Karpas-422 (cell line): ENCODE results near the gene POU6F2. TPM values are rescaled to one million over a fixed set of nuclear protein-coding genes. Genes with fewer than 3 reads are reported as not detected.

ENCODE experiments used
- DNase-seq: peaks from one replicate; pipeline ENCODE4 v3.0.0-alpha.2; 2015
- H2AFZ ChIP-seq: fragments of 200-600 bp; sonication (generic); 2 replicates; pipeline ENCODE4 v1.6.1; 2014; ENCODE audit warnings: antibody characterized with exemption, low read length, mixed read lengths
- H3K27ac ChIP-seq: fragments of 200-600 bp; sonication (generic); 2 replicates; pipeline ENCODE4 v1.5.1; 2014; ENCODE audit warnings: mild to moderate bottlenecking, low read length, moderate library complexity
- H3K27me3 ChIP-seq: fragments of 200-600 bp; sonication (generic); 2 replicates; pipeline ENCODE4 v1.6.1; 2014; ENCODE audit warnings: low read length, mixed read lengths
- H3K36me3 ChIP-seq: fragments of 200-600 bp; sonication (generic); 2 replicates; pipeline ENCODE4 v1.6.1; 2014; ENCODE audit warnings: low read length, mixed read lengths; ENCODE audit not compliant: insufficient read depth
- H3K4me1 ChIP-seq: fragments of 200-600 bp; sonication (generic); 2 replicates; pipeline ENCODE4 v1.6.1; 2014; ENCODE audit warnings: mild to moderate bottlenecking, low read length, mixed read lengths
- H3K4me2 ChIP-seq: fragments of 200-600 bp; sonication (generic); 2 replicates; pipeline ENCODE4 v1.6.1; 2014; ENCODE audit warnings: low read length, low read depth, mild to moderate bottlenecking; ENCODE audit not compliant: poor library complexity, severe bottlenecking
- H3K4me3 ChIP-seq: fragments of 200-600 bp; sonication (generic); 2 replicates; pipeline ENCODE4 v1.5.1; 2014; ENCODE audit warnings: mild to moderate bottlenecking, antibody characterized with exemption, low read length, mixed read lengths
- H3K79me2 ChIP-seq: fragments of 200-600 bp; sonication (generic); 2 replicates; pipeline ENCODE4 v1.6.1; 2014; ENCODE audit warnings: mild to moderate bottlenecking, low read length, mixed read lengths
- H3K9ac ChIP-seq: fragments of 200-600 bp; sonication (generic); 2 replicates; pipeline ENCODE4 v1.6.0; 2014; ENCODE audit warnings: low read length
- H3K9me2 ChIP-seq: fragments of 200-600 bp; sonication (generic), shearing (Covaris generic); replicated peaks from 2 replicates; pipeline ENCODE4 v1.6.0; 2014; ENCODE audit warnings: mild to moderate bottlenecking, low read length, moderate library complexity; ENCODE audit not compliant: insufficient read depth
- H3K9me3 ChIP-seq: fragments of 300-700, 200-600 bp; sonication (generic); 2 replicates; pipeline ENCODE4 v1.6.1; 2014; ENCODE audit warnings: low read length, mixed read lengths
- H4K20me1 ChIP-seq: fragments of 200-600 bp; sonication (generic); 2 replicates; pipeline ENCODE4 v1.6.1; 2014; ENCODE audit warnings: mild to moderate bottlenecking, antibody characterized with exemption, low read length, low read depth; ENCODE audit not compliant: insufficient read depth
- total RNA-seq: library from RNA; depleted of rRNA; stranded (reverse); fragments of >200 nt; shearing (Covaris generic); gene quantifications from 2 replicates; pipeline ENCODE4 v1.2.3, GENCODE V29; 2014; ENCODE audit warnings: low replicate concordance

POU6F2 gene
- total RNA-seq, 1 experiment from 2014 or later = not detected

DNA sequence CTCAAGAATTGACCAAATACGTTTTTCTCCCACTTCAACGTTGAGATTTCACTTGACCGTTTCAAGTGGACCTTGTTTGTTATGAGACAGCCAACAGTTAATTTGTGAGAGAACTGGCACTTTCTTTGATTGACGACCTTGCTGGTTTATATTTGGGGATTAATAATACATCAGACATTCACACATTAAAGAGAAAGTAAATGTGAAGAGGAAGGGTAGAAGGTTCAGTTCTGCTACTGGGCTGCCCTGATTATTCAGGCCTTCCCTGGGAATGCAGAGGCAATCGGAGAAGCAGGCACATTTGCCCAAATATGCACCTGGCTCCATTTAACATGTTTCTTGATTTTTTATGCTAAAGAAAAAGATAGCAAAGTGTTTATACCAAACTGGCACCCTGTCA lies 114.1 kb downstream of the POU6F2 start:
- Histone ChIP-seq H3K4me2 (no peak overlapping the region), H3K27ac (no peak overlapping the region), H2AFZ (no peak overlapping the region), H3K9me2 (no peaks in the 10 kb centered on the region), H3K79me2 (no peaks in the 10 kb centered on the region), H3K4me1 (no peaks in the 10 kb centered on the region), H3K9ac (no peak overlapping the region), H3K27me3 (no peaks in the 10 kb centered on the region), H3K9me3 (no peaks in the 10 kb centered on the region), H4K20me1 (no peaks in the 10 kb centered on the region), H3K4me3 (no peak overlapping the region), H3K36me3 (no peaks in the 10 kb centered on the region)
- no peak for DNase-seq

GRCh38 chr7:39094731-39095130 lies 117.0 kb downstream of the POU6F2 start:
- H3K9me2 ChIP-seq = no peaks in the 10 kb centered on the region
- H2AFZ ChIP-seq = no peak overlapping the region
- no peaks in the 10 kb centered on the region for H4K20me1 ChIP-seq
- no peak overlapping the region for H3K9ac ChIP-seq
- no peaks in the 10 kb centered on the region for H3K9me3 ChIP-seq
- H3K4me2 ChIP-seq = no peak overlapping the region
- no peaks in the 10 kb centered on the region for H3K79me2 ChIP-seq
- no peaks in the 10 kb centered on the region for H3K27me3 ChIP-seq
- no peaks in the 10 kb centered on the region for H3K36me3 ChIP-seq
- no peaks in the 10 kb centered on the region for H3K4me1 ChIP-seq
- DNase-seq = no peak
- no peak overlapping the region for H3K27ac ChIP-seq
- H3K4me3 ChIP-seq = no peak overlapping the region

DNA sequence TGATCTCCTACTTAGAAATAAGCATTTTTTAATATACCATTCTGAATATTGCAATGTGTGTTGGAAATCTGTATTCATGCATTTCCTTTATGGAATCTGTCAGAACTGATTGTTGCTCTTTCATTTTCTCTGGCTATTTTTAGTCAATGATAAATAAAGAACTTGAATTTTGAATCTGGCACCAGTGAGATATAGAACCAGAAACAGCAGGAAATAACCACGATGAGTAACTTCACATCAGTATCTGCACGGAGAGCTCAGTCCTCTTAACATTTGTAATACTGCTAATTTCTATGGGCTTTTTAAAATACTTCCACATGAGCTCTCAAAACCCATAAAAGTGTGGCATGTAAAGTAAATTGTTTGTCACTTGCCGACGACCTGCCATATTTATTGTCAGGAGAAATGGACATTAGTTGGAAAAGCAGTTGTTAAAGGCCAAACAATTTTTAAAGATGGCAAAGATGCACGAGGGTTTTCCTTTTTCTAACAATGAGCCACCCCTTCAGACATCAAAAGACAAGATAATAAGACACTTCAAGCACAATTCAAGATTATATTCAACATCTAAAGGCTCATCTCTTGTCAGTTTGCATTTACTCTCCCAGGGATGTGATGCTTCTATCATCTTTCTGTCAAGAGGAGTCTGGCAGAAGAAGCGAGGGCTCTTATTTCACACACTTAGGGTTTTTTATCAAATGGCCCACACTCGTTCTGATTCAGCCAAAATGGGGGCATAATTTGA lies 118.3 kb downstream of the POU6F2 start:
- no peak for DNase-seq
- H3K9ac ChIP-seq = no peak overlapping the region
- no peaks in the 10 kb centered on the region for H3K36me3 ChIP-seq
- no peaks in the 10 kb centered on the region for H3K79me2 ChIP-seq
- H4K20me1 ChIP-seq = no peaks in the 10 kb centered on the region
- H3K27me3 ChIP-seq = no peaks in the 10 kb centered on the region
- no peak overlapping the region for H2AFZ ChIP-seq
- H3K9me3 ChIP-seq = no peaks in the 10 kb centered on the region
- no peak overlapping the region for H3K4me3 ChIP-seq
- no peak overlapping the region for H3K27ac ChIP-seq
- H3K4me2 ChIP-seq = no peak overlapping the region
- no peaks in the 10 kb centered on the region for H3K4me1 ChIP-seq
- no peaks in the 10 kb centered on the region for H3K9me2 ChIP-seq

DNA sequence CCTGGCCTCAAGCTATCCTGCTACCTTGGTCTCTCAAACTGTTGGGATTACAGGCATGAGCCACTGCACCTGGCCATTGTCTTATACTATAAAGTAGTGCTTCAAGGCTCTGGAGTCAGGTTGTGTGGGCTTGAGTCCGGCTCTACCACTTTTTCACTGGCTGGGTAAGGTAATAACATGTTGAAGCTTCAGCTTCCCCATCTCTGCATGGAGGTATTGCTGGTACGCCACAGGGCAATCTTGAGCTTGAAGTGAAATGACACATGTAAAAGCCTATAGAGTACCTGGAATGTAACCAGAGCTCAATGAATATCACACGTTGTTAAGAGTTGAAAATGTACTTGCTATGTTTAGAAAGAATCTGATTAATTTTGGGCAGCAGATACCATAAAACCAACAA lies 120.8 kb downstream of the POU6F2 start:
- no peaks in the 10 kb centered on the region for H3K9me2 ChIP-seq
- H2AFZ ChIP-seq = no peak overlapping the region
- no peaks in the 10 kb centered on the region for H3K27me3 ChIP-seq
- DNase-seq = no peak
- H4K20me1 ChIP-seq = no peaks in the 10 kb centered on the region
- no peak overlapping the region for H3K4me3 ChIP-seq
- H3K4me2 ChIP-seq = no peak overlapping the region
- H3K9me3 ChIP-seq = no peaks in the 10 kb centered on the region
- H3K79me2 ChIP-seq = no peaks in the 10 kb centered on the region
- H3K27ac ChIP-seq = no peak overlapping the region
- H3K36me3 ChIP-seq = no peaks in the 10 kb centered on the region
- H3K4me1 ChIP-seq = no peaks in the 10 kb centered on the region
- no peak overlapping the region for H3K9ac ChIP-seq

DNA sequence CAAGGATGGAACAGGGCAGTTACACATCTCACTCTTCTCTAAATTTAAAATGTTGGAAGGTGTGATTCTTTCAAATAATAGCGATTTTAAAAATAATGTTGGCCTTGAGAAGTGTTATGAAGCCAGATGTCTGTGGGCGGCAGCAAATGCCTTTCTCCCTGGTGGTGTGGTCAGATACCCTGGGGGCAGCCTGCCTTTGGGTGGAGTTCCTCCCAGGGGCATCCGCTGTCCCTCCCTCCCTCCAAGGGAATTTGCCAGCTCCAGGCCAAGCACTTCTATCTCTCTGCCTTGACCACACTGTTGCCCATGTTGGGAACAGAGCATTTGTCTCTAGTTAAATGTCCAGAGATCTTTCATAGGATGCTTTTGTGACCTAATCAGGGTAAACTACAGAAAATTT lies 121.4 kb downstream of the POU6F2 start:
- H3K4me2 ChIP-seq = no peak overlapping the region
- no peaks in the 10 kb centered on the region for H3K27me3 ChIP-seq
- no peak overlapping the region for H2AFZ ChIP-seq
- no peaks in the 10 kb centered on the region for H3K36me3 ChIP-seq
- no peaks in the 10 kb centered on the region for H3K9me2 ChIP-seq
- H3K9ac ChIP-seq = no peak overlapping the region
- no peaks in the 10 kb centered on the region for H3K79me2 ChIP-seq
- no peak for DNase-seq
- H3K4me3 ChIP-seq = no peak overlapping the region
- H3K4me1 ChIP-seq = no peaks in the 10 kb centered on the region
- H3K9me3 ChIP-seq = no peaks in the 10 kb centered on the region
- no peak overlapping the region for H3K27ac ChIP-seq
- no peaks in the 10 kb centered on the region for H4K20me1 ChIP-seq

GRCh38 chr7:39100270-39100669 lies 122.6 kb downstream of the POU6F2 start:
- H3K4me1 ChIP-seq = no peaks in the 10 kb centered on the region
- no peak overlapping the region for H3K27ac ChIP-seq
- H3K9ac ChIP-seq = no peak overlapping the region
- no peak for DNase-seq
- no peaks in the 10 kb centered on the region for H3K36me3 ChIP-seq
- no peak overlapping the region for H3K4me3 ChIP-seq
- H3K4me2 ChIP-seq = no peak overlapping the region
- no peak overlapping the region for H2AFZ ChIP-seq
- no peaks in the 10 kb centered on the region for H3K27me3 ChIP-seq
- no peaks in the 10 kb centered on the region for H3K9me3 ChIP-seq
- H4K20me1 ChIP-seq = no peaks in the 10 kb centered on the region
- no peaks in the 10 kb centered on the region for H3K9me2 ChIP-seq
- H3K79me2 ChIP-seq = no peaks in the 10 kb centered on the region

- Histone ChIP-seq H3K9ac (no peak overlapping the region), H3K9me2 (no peaks in the 10 kb centered on the region), H3K4me1 (no peaks in the 10 kb centered on the region), H2AFZ (no peak overlapping the region), H3K27me3 (no peaks in the 10 kb centered on the region), H4K20me1 (no peaks in the 10 kb centered on the region), H3K9me3 (no peaks in the 10 kb centered on the region), H3K27ac (no peak overlapping the region), H3K36me3 (no peaks in the 10 kb centered on the region), H3K4me2 (no peak overlapping the region), H3K79me2 (no peaks in the 10 kb centered on the region), H3K4me3 (no peak overlapping the region)
- no peak for DNase-seq
These were observed 124.5 kb downstream of the POU6F2 start for GRCh38 chr7:39102234-39102633.

- H2AFZ ChIP-seq = no peak overlapping the region
- H3K27ac ChIP-seq = no peak overlapping the region
- H3K4me1 ChIP-seq = no peaks in the 10 kb centered on the region
- no peaks in the 10 kb centered on the region for H3K9me3 ChIP-seq
- H3K9me2 ChIP-seq = no peaks in the 10 kb centered on the region
- H3K4me3 ChIP-seq = no peak overlapping the region
- DNase-seq = no peak
- H4K20me1 ChIP-seq = no peaks in the 10 kb centered on the region
- H3K79me2 ChIP-seq = no peaks in the 10 kb centered on the region
- H3K36me3 ChIP-seq = no peaks in the 10 kb centered on the region
- no peak overlapping the region for H3K4me2 ChIP-seq
- no peaks in the 10 kb centered on the region for H3K27me3 ChIP-seq
- no peak overlapping the region for H3K9ac ChIP-seq
These were observed 128.0 kb downstream of the POU6F2 start for GRCh38 chr7:39105720-39106119.
